Central memory CD8-positive, alpha-beta T cell (primary cell): ENCODE data around the gene TNP2.

ENCODE experiments used
- ATAC-seq: fragments of 150-1000 bp; cut with Tn5 transposase; replicated peaks from 2 replicates; pipeline ENCODE4 v1.10.0; 2022; ENCODE audit warnings: mild to moderate bottlenecking, moderate FRiP score, moderate number of reproducible peaks; ENCODE audit not compliant: poor library complexity, severe bottlenecking; ENCODE audit errors: extremely low read depth
- DNase-seq, 2 donors: peaks; one replicate each; pipeline ENCODE4 v3.0.0; 2021; ENCODE audit warnings: low spot score in 2 of 2
- H3K27ac Mint-ChIP-seq: one replicate; pipeline ENCODE4 v1.8.0; 2022; ENCODE audit warnings: low read depth, mild to moderate bottlenecking, moderate library complexity, mixed read lengths
- H3K27me3 Mint-ChIP-seq: one replicate; pipeline ENCODE4 v1.8.0; 2022; ENCODE audit warnings: mixed read lengths
- H3K36me3 Mint-ChIP-seq: one replicate; pipeline ENCODE4 v1.8.0; 2022; ENCODE audit warnings: mild to moderate bottlenecking, moderate library complexity, mixed read lengths; ENCODE audit not compliant: insufficient read depth
- H3K4me1 Mint-ChIP-seq: one replicate; pipeline ENCODE4 v1.8.0; 2022; ENCODE audit warnings: mixed read lengths
- H3K4me3 Mint-ChIP-seq: one replicate; pipeline ENCODE4 v1.8.0; 2022; ENCODE audit warnings: mild to moderate bottlenecking, moderate library complexity, mixed read lengths
- H3K9me3 Mint-ChIP-seq: one replicate; pipeline ENCODE4 v1.8.0; 2022; ENCODE audit warnings: mixed read lengths

The TNP2 gene

GRCh38 chr16:11278681-11279628 is 9.8 kb upstream of the TNP2 start:
- Mint-ChIP-seq H3K9me3 (no peaks in the 10 kb centered on the region), H3K27me3 (peaks cover 10% of the 10 kb centered on the region), H3K27ac (no peak overlapping the region), H3K4me1 (no peaks in the 10 kb centered on the region), H3K36me3 (no peaks in the 10 kb centered on the region), H3K4me3 (no peak overlapping the region)
- no peak for DNase-seq
- ATAC-seq = no peak

- no peaks in the 10 kb centered on the region for H3K4me1 Mint-ChIP-seq
- H3K27me3 Mint-ChIP-seq = peaks cover 10% of the 10 kb centered on the region
- DNase-seq = no peak
- no peak for ATAC-seq
- no peaks in the 10 kb centered on the region for H3K9me3 Mint-ChIP-seq
- H3K4me3 Mint-ChIP-seq = no peak overlapping the region
- no peak overlapping the region for H3K27ac Mint-ChIP-seq
- no peaks in the 10 kb centered on the region for H3K36me3 Mint-ChIP-seq
These were observed 8.6 kb upstream of the TNP2 start for GRCh38 chr16:11277607-11278337.

GRCh38 chr16:11276896-11277593 is 7.9 kb upstream of the TNP2 start:
- H3K4me1 Mint-ChIP-seq = no peaks in the 10 kb centered on the region
- no peaks in the 10 kb centered on the region for H3K36me3 Mint-ChIP-seq
- DNase-seq (no peak), ATAC-seq (no peak)
- H3K27me3 Mint-ChIP-seq = peaks cover 10% of the 10 kb centered on the region
- no peaks in the 10 kb centered on the region for H3K9me3 Mint-ChIP-seq
- H3K4me3 Mint-ChIP-seq = no peak overlapping the region
- H3K27ac Mint-ChIP-seq = no peak overlapping the region

GRCh38 chr16:11276143-11276895 is 7.2 kb upstream of the TNP2 start, which contains the start of gene PRM2:
Gene PRM2 (minus strand): TSS chr16:11276480. CDS start chr16:11276370, 110 bp downstream.
- H3K27ac Mint-ChIP-seq = no peak within 1 kb of the TSS
- no peaks in the 10 kb centered on the region for H3K36me3 Mint-ChIP-seq
- H3K9me3 Mint-ChIP-seq = no peaks in the 10 kb centered on the region
- no peak within 1 kb of the TSS for H3K4me3 Mint-ChIP-seq
- no peak for DNase-seq
- no peak for ATAC-seq
- peaks cover 10% of the 10 kb centered on the region for H3K27me3 Mint-ChIP-seq
- no peaks in the 10 kb centered on the region for H3K4me1 Mint-ChIP-seq

- ATAC-seq (no peak), DNase-seq (no peak)
- H3K27ac Mint-ChIP-seq = no peak overlapping the region
- no peaks in the 10 kb centered on the region for H3K4me1 Mint-ChIP-seq
- H3K4me3 Mint-ChIP-seq = no peak overlapping the region
- H3K27me3 Mint-ChIP-seq = peaks cover 10% of the 10 kb centered on the region
- no peaks in the 10 kb centered on the region for H3K9me3 Mint-ChIP-seq
- H3K36me3 Mint-ChIP-seq = no peaks in the 10 kb centered on the region
These were observed 5.8 kb upstream of the TNP2 start for GRCh38 chr16:11274964-11275363.

GRCh38 chr16:11273721-11274324 is 4.7 kb upstream of the TNP2 start:
- Mint-ChIP-seq H3K4me1 (no peaks in the 10 kb centered on the region), H3K4me3 (no peak overlapping the region), H3K9me3 (no peaks in the 10 kb centered on the region), H3K36me3 (no peaks in the 10 kb centered on the region), H3K27me3 (peaks cover 10% of the 10 kb centered on the region), H3K27ac (no peak overlapping the region)
- ATAC-seq (no peak), DNase-seq (no peak)

- Mint-ChIP-seq H3K4me1 (no peaks in the 10 kb centered on the region), H3K4me3 (no peak within 1 kb of the TSS), H3K9me3 (no peaks in the 10 kb centered on the region), H3K36me3 (no peaks in the 10 kb centered on the region), H3K27me3 (peaks cover 10% of the 10 kb centered on the region), H3K27ac (no peak within 1 kb of the TSS)
- DNase-seq = no peak
- ATAC-seq = no peak
These were observed 4.0 kb upstream of the TNP2 start, which contains the start of gene PRM3 for GRCh38 chr16:11272921-11273720. Gene PRM3 (minus strand): TSS chr16:11273629. CDS start chr16:11273595, 34 bp downstream.

GRCh38 chr16:11272484-11272883 is 3.4 kb upstream of the TNP2 start:
- no peaks in the 10 kb centered on the region for H3K4me1 Mint-ChIP-seq
- no peaks in the 10 kb centered on the region for H3K9me3 Mint-ChIP-seq
- H3K4me3 Mint-ChIP-seq = no peak overlapping the region
- no peak for DNase-seq
- ATAC-seq = no peak
- H3K27me3 Mint-ChIP-seq = peaks cover 7% of the 10 kb centered on the region
- H3K27ac Mint-ChIP-seq = no peak overlapping the region
- no peaks in the 10 kb centered on the region for H3K36me3 Mint-ChIP-seq

GRCh38 chr16:11271610-11272009 is 2.5 kb upstream of the TNP2 start:
- H3K4me3 Mint-ChIP-seq = no peak overlapping the region
- H3K9me3 Mint-ChIP-seq = no peaks in the 10 kb centered on the region
- no peak overlapping the region for H3K27ac Mint-ChIP-seq
- no peaks in the 10 kb centered on the region for H3K27me3 Mint-ChIP-seq
- ATAC-seq (no peak), DNase-seq (no peak)
- no peaks in the 10 kb centered on the region for H3K4me1 Mint-ChIP-seq
- H3K36me3 Mint-ChIP-seq = no peaks in the 10 kb centered on the region

GRCh38 chr16:11270602-11271162 is 1.6 kb upstream of the TNP2 start:
- ATAC-seq = no peak
- Mint-ChIP-seq H3K4me3 (no peak overlapping the region), H3K36me3 (no peaks in the 10 kb centered on the region), H3K27me3 (no peaks in the 10 kb centered on the region), H3K4me1 (no peaks in the 10 kb centered on the region), H3K9me3 (no peaks in the 10 kb centered on the region), H3K27ac (no peak overlapping the region)
- no peak for DNase-seq

- Mint-ChIP-seq H3K27ac (no peak overlapping the region), H3K4me3 (no peak overlapping the region)
- no peak for ATAC-seq
These were observed 4.0 kb downstream of the TNP2 start for GRCh38 chr16:11265124-11265523.

More at GRCh38 chr16:11265124-11265523, 4.0 kb downstream of the TNP2 start:
- Mint-ChIP-seq H3K9me3 (no peaks in the 10 kb centered on the region), H3K27me3 (no peaks in the 10 kb centered on the region), H3K4me1 (peaks cover 16% of the 10 kb centered on the region), H3K36me3 (no peaks in the 10 kb centered on the region)
- DNase-seq = no peak
